NCI-H2227 treated with DMSO at 0.1 percent for 48 hours (cell line): ENCODE results near the gene ADGRD1.
"Not testable (repeated sequence)": the region's sequence is repeated elsewhere in the genome, so short reads cannot be mapped to it uniquely, and the experiment has no call there.

Source experiments
- DNase-seq: peaks from one replicate; lab custom pipeline; 2025; lab: John Stamatoyannopoulos, UW

The ADGRD1 gene

GRCh38 chr12:130937546-130937945 is 16.2 kb upstream of the ADGRD1 start:
- DNase-seq, result not testable (repeated sequence)

- no peak for DNase-seq
Observed at GRCh38 chr12:130938186-130938585, 15.5 kb upstream of the ADGRD1 start.

DNA sequence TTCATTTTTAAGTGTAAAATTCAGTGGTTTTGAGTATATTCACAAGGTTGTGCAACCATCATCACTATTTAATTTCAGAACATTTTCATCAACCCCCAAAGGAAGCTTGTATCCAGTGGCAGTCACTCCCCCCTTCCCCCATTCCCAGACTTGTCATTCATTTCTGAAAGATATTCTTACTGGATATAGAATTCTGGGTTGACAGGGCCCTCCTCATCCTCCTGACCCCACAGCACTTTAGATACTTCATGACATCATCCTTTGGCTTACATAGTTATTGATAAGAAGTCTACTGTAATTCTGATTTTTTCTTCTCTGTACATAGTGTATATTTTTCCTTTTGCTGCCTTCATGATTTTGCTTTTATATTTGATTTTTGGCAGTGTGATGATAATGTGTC is 8.8 kb upstream of the ADGRD1 start:
- DNase-seq, result no peak

GRCh38 chr12:130945786-130946492 is 7.8 kb upstream of the ADGRD1 start:
- no peak for DNase-seq

- DNase-seq, result no peak
Observed at GRCh38 chr12:130947028-130947613, 6.6 kb upstream of the ADGRD1 start.

DNA sequence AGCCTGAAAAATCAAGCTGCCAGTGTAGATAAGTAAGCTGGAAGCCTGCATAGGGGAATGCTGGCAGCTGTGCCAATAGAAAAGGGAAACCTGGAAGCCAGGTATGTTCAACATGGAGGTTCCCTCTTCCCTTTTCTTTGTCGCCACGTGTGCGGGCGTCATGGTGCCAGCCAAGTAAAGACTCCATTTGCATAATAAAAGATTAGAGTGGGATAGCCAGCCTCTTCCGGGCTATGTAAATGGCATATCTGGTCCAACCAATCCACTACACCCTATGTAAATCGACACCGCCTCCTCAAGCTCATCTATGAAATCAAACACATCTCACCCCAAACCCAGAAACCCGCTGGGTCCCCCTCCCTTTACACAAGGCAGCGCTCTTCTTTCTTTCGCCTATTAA is 5.6 kb upstream of the ADGRD1 start:
- DNase-seq, result no peak

- no peak for DNase-seq
Observed at GRCh38 chr12:130948751-130949150, 5.0 kb upstream of the ADGRD1 start.

- DNase-seq, result no peak
Observed at GRCh38 chr12:130949806-130950205, 3.9 kb upstream of the ADGRD1 start.

GRCh38 chr12:130951636-130952035 is 2.1 kb upstream of the ADGRD1 start:
- no peak for DNase-seq

DNA sequence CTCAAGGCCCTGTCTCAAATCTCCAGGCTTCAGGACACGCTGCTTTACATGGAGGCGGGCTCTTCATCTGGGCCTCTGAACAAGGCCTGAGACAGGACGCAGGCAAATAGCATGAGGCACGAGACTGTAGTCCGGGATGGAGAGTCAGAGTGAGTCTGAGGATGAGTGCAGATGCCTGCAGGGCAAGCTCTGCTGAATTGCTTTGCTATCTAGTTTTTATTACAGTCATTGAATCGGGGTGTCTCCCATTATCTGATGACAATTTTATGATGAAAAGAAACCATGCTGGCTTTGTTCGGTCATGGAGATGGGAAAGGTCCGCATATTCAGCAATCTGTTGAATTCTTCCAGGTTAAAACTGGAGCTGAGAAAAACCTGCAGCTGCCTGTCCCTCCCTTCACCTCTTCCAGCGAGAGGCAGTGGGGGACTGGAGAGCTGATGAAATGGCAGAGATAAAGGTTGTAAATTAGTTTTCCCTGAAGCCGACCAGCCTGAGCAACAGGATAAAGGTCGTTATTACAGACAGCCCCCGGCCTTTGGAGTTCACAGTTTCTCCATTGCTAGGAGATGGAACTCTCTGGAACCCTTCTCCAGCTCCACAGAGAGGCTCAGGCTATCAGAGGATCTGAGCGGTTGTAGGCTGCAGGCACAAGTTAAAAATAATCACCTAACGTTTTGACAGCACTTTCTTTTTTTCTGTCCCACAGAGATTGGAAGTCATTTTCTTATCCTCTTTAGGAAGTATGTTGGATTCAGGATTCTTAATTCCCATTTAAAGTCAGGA is 1.3 kb upstream of the ADGRD1 start:
- no peak for DNase-seq

DNA sequence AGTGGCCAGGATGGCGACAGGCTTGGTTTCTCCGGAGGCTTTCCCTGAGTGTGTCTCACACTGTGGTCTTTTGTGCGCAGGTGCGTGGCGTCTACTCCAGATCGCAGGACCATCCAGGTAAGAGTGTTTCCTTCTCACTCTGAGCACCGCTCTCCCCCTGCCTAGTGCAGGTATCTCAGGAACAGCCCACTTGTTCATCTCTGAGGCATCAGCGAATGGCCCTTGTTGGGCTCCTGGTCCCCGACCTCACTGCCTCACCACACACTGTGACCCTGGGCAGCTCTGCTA is 781 bp downstream of the ADGRD1 start:
- DNase-seq, result no peak

GRCh38 chr12:130955238-130955816 is 1.6 kb downstream of the ADGRD1 start:
- no peak for DNase-seq

DNA sequence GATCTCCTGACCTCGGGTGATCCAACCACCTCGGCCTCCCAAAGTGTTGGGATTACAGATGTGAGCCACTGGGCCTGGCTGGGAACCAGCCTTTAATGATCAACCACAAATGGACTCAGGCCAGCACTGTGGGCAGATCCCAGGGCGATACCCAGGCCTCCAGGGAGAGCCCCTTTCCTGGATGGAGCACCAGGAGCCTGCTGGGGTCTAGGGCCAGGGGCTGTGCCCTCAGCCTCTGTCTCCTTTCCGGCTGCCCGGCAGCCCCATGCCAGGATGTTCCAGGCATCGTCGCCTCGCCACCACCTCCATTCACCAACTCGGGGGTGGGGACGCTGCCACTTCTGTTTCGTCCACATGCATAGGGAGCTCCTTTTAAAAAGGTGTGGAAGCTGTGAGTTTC is 2.3 kb downstream of the ADGRD1 start:
- DNase-seq, result no peak

DNA sequence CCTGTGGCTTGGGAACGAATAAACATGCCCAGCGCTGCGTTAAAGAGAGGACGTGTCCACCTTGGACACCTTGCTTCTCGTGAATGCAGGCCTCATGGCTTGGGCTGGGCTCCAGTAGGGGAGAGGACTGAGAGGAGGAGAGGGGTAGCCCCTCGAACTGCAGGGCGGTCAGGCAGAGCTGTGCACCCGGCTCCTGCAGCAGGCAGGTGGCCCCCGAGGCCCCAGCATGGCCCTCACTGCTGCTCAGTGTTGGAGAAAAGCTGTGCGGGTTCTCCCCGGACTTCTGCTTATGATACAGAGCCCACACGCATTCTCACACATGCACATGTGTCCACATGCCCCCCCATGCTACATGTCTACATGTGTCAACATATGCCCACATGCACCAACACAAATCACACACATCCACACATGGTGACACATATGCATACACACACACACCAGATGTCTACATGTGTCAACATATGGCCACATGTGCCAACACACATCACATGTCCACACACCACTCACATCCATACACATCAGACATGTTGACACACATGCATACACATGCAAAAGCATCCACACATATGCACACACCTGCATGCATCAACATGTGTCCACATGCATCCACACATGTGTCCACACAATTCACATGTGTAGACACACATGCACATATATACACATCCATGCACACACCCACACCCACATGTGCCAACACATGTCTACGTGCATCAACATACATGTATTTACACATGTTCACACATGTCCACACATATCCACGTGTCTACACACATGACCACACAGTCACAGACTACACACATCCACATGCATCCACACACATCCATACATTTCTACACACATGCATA is 3.0 kb downstream of the ADGRD1 start:
- no peak for DNase-seq

GRCh38 chr12:130957304-130957621 is 3.6 kb downstream of the ADGRD1 start:
- DNase-seq, result no peak

- DNase-seq, result peak; percentile 14
Observed at GRCh38 chr12:130958557-130959140, 4.9 kb downstream of the ADGRD1 start.

GRCh38 chr12:130959632-130960031 is 5.9 kb downstream of the ADGRD1 start:
- no peak for DNase-seq

GRCh38 chr12:130960058-130960457 is 6.4 kb downstream of the ADGRD1 start:
- peak; percentile 81 for DNase-seq

DNA sequence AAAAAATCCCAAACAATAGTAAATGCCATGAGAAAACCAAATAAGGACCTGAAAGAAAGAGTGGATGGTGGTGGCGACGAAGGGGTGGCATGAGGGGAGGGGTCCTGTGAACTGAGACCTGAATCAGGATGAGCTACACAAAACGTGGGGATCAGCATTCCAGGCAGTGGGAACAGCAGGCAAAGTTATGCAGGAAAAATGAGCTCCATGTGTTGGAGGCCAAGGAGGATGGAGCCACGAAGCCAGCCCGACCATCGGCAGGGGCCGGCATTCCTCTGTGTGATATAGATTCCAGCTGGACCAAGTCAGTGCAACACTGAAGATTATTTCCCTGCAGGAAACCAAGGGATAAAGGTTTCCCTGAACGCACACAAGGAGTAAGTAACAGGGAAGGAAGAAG is 7.1 kb downstream of the ADGRD1 start:
- DNase-seq, result no peak

GRCh38 chr12:130961921-130962451 is 8.3 kb downstream of the ADGRD1 start:
- no peak for DNase-seq

DNA sequence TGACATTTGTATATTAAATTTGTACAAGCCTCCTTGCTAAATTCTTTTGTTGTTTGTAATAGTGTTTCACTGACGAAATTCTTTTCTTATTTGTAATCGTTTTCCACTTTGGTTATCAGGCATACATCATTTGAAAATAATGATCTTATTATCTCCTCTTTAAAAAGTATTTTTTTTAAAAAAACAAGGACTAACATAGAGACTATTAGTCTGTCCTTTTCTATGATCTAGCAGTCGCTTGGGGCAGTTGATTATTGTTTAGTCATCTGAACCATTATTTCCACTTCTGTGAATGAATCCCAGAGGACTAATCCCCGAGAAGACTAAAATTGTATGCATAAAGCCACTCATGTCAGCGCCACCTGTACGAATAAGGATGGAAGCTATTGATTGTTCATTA is 11.5 kb downstream of the ADGRD1 start:
- no peak for DNase-seq

DNA sequence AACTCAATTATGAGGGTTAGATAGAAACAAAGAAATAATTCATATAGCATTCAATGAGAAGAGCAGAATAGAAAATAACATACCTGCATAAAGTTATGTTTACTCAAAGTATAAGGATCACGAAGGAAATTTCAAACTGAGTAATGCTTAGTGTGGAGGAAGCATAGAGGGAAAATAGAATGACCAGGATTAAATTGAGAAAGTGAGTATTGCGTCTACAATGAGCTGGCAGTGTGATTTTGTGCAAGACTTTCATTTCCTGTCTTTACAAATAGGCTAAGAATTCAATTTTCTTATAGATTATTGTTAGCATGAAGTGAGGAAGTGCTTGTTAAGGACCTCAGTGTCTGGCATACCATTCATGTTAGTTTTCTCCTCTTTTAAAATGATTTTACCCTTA is 12.0 kb downstream of the ADGRD1 start:
- no peak for DNase-seq
